HEK293 (cell line): ENCODE data around the gene PAIP2.

Experiments used
- CTCF ChIA-PET: fragments of 350-600 bp; formaldehyde crosslinking; extraction: SDS; loops from one replicate; lab custom pipeline; 2021; ENCODE audit warnings: antibody characterized with exemption; lab: Yijun Ruan, JAX
- POLR2A ChIA-PET: fragments of 300-600 bp; formaldehyde crosslinking; extraction: SDS; loops from one replicate; lab custom pipeline; 2020; ENCODE audit warnings: antibody characterized with exemption, inconsistent platforms; lab: Yijun Ruan, JAX
- H3K27ac ChIP-seq: fragments of 200-500 bp; sonication (Bioruptor generic); 2 replicates; pipeline ENCODE4 v1.5.1; 2014; ENCODE audit warnings: low read depth, low read length, control low read depth, inconsistent platforms; ENCODE audit errors: extremely low read depth
- H3K36me3 ChIP-seq, 2 experiments: fragments of 200-500 bp in 1 of 2; sonication (Bioruptor generic) in 1 of 2; 1 replicate in 1 of 2; 2 replicates in 1 of 2; pipeline ENCODE4 v1.5.1; 2014 to 2017; ENCODE audit warnings: inconsistent platforms in 2 of 2, low read length in 2 of 2; ENCODE audit not compliant: control insufficient read depth in 2 of 2, insufficient read depth in 1 of 2
- H3K4me1 ChIP-seq: fragments of 200-500 bp; sonication (Bioruptor generic); 2 replicates; pipeline ENCODE4 v1.5.1; 2014; ENCODE audit warnings: mild to moderate bottlenecking, low read length, inconsistent platforms; ENCODE audit not compliant: control insufficient read depth, insufficient read depth
- H3K4me3 ChIP-seq: 2 replicates; pipeline ENCODE4 v1.5.1; 2011; ENCODE audit warnings: low read depth, mild to moderate bottlenecking, control low read depth, low read length, moderate library complexity
- H3K9me3 ChIP-seq: fragments of 200-500 bp; sonication (Bioruptor generic); 2 replicates; pipeline ENCODE4 v1.5.1; 2014; ENCODE audit warnings: low read depth, low read length, inconsistent platforms; ENCODE audit not compliant: control insufficient read depth, insufficient read depth
- BCL6B ChIP-seq: fragments of 450-650 bp; formaldehyde crosslinking; IDR thresholded peaks from 2 replicates; pipeline ENCODE4 v1.5.1; 2017; ENCODE audit warnings: missing biosample characterization, missing genetic modification characterization
- CTCF ChIP-seq: fragments of 450-650 bp; formaldehyde crosslinking; IDR thresholded peaks from 2 replicates; pipeline ENCODE4 v1.5.1; 2016; ENCODE audit warnings: missing biosample characterization, missing genetic modification characterization
- FEZF1 ChIP-seq: fragments of 450-650 bp; formaldehyde crosslinking; IDR thresholded peaks from 2 replicates; pipeline ENCODE4 v1.5.1; 2016; ENCODE audit warnings: missing biosample characterization, missing genetic modification characterization
- IKZF3 ChIP-seq: fragments of 450-650 bp; IDR thresholded peaks from 2 replicates; pipeline ENCODE4 v1.5.0; 2018; ENCODE audit warnings: missing biosample characterization, mild to moderate bottlenecking, missing genetic modification characterization, moderate library complexity
- KLF16 ChIP-seq: fragments of 450-650 bp; formaldehyde crosslinking; IDR thresholded peaks from 2 replicates; pipeline ENCODE4 v1.5.1; 2017; ENCODE audit warnings: missing biosample characterization, missing genetic modification characterization
- KLF8 ChIP-seq: fragments of 450-650 bp; formaldehyde crosslinking; IDR thresholded peaks from 2 replicates; pipeline ENCODE4 v1.5.1; 2016; ENCODE audit warnings: missing biosample characterization, missing genetic modification characterization
- MEIS1 ChIP-seq: sonication (generic); formaldehyde crosslinking; IDR thresholded peaks from 2 replicates; pipeline ENCODE4 v1.8.1; 2022; ENCODE audit warnings: missing genetic modification reagents, mild to moderate bottlenecking, borderline replicate concordance
- OSR2 ChIP-seq: fragments of 450-650 bp; formaldehyde crosslinking; IDR thresholded peaks from 2 replicates; pipeline ENCODE4 v1.5.1; 2016; ENCODE audit warnings: missing biosample characterization, missing genetic modification characterization
- OVOL3 ChIP-seq: fragments of 450-650 bp; formaldehyde crosslinking; IDR thresholded peaks from 2 replicates; pipeline ENCODE4 v1.5.1; 2016; ENCODE audit warnings: missing biosample characterization, missing genetic modification characterization
- SP7 ChIP-seq: fragments of 450-650 bp; formaldehyde crosslinking; IDR thresholded peaks from 2 replicates; pipeline ENCODE4 v1.5.1; 2016; ENCODE audit warnings: missing biosample characterization, missing genetic modification characterization
- TCF7L2 ChIP-seq: IDR thresholded peaks from 2 replicates; pipeline ENCODE4 v1.6.1; 2011; ENCODE audit warnings: low read depth, mild to moderate bottlenecking, inconsistent platforms, low read length, moderate library complexity, borderline replicate concordance
- TRIM28 ChIP-seq: IDR thresholded peaks from 2 replicates; pipeline ENCODE4 v1.6.1; 2011; ENCODE audit warnings: low read length, control low read depth, borderline replicate concordance
- ZBTB17 ChIP-seq: fragments of 450-650 bp; formaldehyde crosslinking; IDR thresholded peaks from 2 replicates; pipeline ENCODE4 v1.5.1; 2016; ENCODE audit warnings: missing biosample characterization, missing genetic modification characterization
- ZBTB20 ChIP-seq: fragments of 450-650 bp; formaldehyde crosslinking; IDR thresholded peaks from 2 replicates; pipeline ENCODE4 v1.5.1; 2016; ENCODE audit warnings: missing biosample characterization, missing genetic modification characterization
- ZBTB26 ChIP-seq: fragments of 450-650 bp; formaldehyde crosslinking; optimal IDR thresholded peaks from 2 replicates; pipeline ENCODE3; 2016; ENCODE audit warnings: missing biosample characterization, mild to moderate bottlenecking, missing genetic modification characterization
- ZEB2 ChIP-seq: fragments of 450-650 bp; formaldehyde crosslinking; IDR thresholded peaks from 2 replicates; pipeline ENCODE4 v1.5.1; 2016; ENCODE audit warnings: missing biosample characterization, missing genetic modification characterization
- ZFP69B ChIP-seq: fragments of 450-650 bp; formaldehyde crosslinking; IDR thresholded peaks from 2 replicates; pipeline ENCODE4 v1.5.1; 2016; ENCODE audit warnings: missing biosample characterization, missing genetic modification characterization
- ZNF132 ChIP-seq: fragments of 450-650 bp; formaldehyde crosslinking; IDR thresholded peaks from 2 replicates; pipeline ENCODE4 v1.5.1; 2017; ENCODE audit warnings: missing biosample characterization, missing genetic modification characterization, borderline replicate concordance
- ZNF133 ChIP-seq: fragments of 450-650 bp; formaldehyde crosslinking; IDR thresholded peaks from 2 replicates; pipeline ENCODE4 v1.5.1; 2016; ENCODE audit warnings: missing biosample characterization, missing genetic modification characterization
- ZNF239 ChIP-seq: fragments of 450-650 bp; formaldehyde crosslinking; IDR thresholded peaks from 2 replicates; pipeline ENCODE4 v1.5.1; 2016; ENCODE audit warnings: missing biosample characterization, missing genetic modification characterization
- ZNF248 ChIP-seq: fragments of 450-650 bp; formaldehyde crosslinking; IDR thresholded peaks from 2 replicates; pipeline ENCODE4 v1.5.1; 2017; ENCODE audit warnings: missing biosample characterization, missing genetic modification characterization
- ZNF280D ChIP-seq: fragments of 450-650 bp; formaldehyde crosslinking; IDR thresholded peaks from 2 replicates; pipeline ENCODE4 v1.5.1; 2016; ENCODE audit warnings: missing biosample characterization, missing genetic modification characterization
- ZNF324 ChIP-seq: fragments of 450-650 bp; formaldehyde crosslinking; IDR thresholded peaks from 2 replicates; pipeline ENCODE4 v1.5.1; 2016; ENCODE audit warnings: missing biosample characterization, missing genetic modification characterization
- ZNF548 ChIP-seq: fragments of 450-650 bp; formaldehyde crosslinking; IDR thresholded peaks from 2 replicates; pipeline ENCODE4 v1.5.1; 2016; ENCODE audit warnings: missing biosample characterization, missing genetic modification characterization
- ZNF654 ChIP-seq: fragments of 450-650 bp; formaldehyde crosslinking; IDR thresholded peaks from 2 replicates; pipeline ENCODE4 v1.5.1; 2016; ENCODE audit warnings: low read depth, missing biosample characterization, missing genetic modification characterization

PAIP2 gene

GRCh38 chr5:139399501-139400121, 58.0 kb downstream of the PAIP2 start:
- Histone ChIP-seq H3K4me1 (peaks cover 5% of the 10 kb centered on the region; the same call in 1 of the 2 replicates), H3K36me3 (peaks cover 0 to 12% of the 10 kb centered on the region in 2 experiments; a peak in 2 of 3 replicates), H3K9me3 (no peaks in the 10 kb centered on the region), H3K4me3 (no peak overlapping the region), H3K27ac (no peak overlapping the region)
- no peak for TF ChIP-seq KLF8 (tag by site-specific recombination)
- TF ChIP-seq KLF16 (tag by site-specific recombination): no peak
- TF ChIP-seq ZNF324: no peak
- TF ChIP-seq ZNF248: no peak
- no peak for TF ChIP-seq ZEB2 (tag by site-specific recombination)
- TF ChIP-seq ZFP69B (tag by site-specific recombination): no peak
- no peak for TF ChIP-seq TCF7L2
- no peak for TF ChIP-seq ZBTB20 (tag by site-specific recombination)
- no peak for TF ChIP-seq MEIS1
- TF ChIP-seq OSR2: no peak
- no peak for TF ChIP-seq TRIM28
- TF ChIP-seq ZNF548 (tag by site-specific recombination): no peak
- no peak for TF ChIP-seq BCL6B (tag by site-specific recombination)
- ChIA-PET POLR2A (no interaction called here), CTCF (interaction anchor here (0.7 kb wide), 1 partner anchor 17 kb away, joined by 3 read pairs; no protein-coding TSS in a partner anchor)

- ChIA-PET POLR2A (no interaction called here), CTCF (interaction anchor here (0.6 to 2.8 kb wide), 10 partner anchors 10 to 398 kb away, joined by 3 to 18 read pairs (median 4); no protein-coding TSS in a partner anchor)
- TF ChIP-seq ZNF133 (tag by site-specific recombination) (peak; percentile 72; the same call in 1 of the 2 replicates), FEZF1 (tag by site-specific recombination) (no peak), OVOL3 (tag by site-specific recombination) (no peak), ZNF239 (no peak), ZNF132 (tag by site-specific recombination) (no peak)
- peaks cover 0 to 12% of the 10 kb centered on the region in 2 experiments; a peak in 2 of 3 replicates for H3K36me3 ChIP-seq
- peaks cover 5% of the 10 kb centered on the region; the same call in 1 of the 2 replicates for H3K4me1 ChIP-seq
- no peaks in the 10 kb centered on the region for H3K9me3 ChIP-seq
- no peak overlapping the region for H3K27ac ChIP-seq
- H3K4me3 ChIP-seq: no peak overlapping the region
Observed at GRCh38 chr5:139401546-139401945, 59.9 kb downstream of the PAIP2 start.

GRCh38 chr5:139402561-139403158, 61.0 kb downstream of the PAIP2 start:
- POLR2A ChIA-PET: interaction anchor here (1.4 to 2.3 kb wide), 2 partner anchors 36 to 109 kb away, joined by 3 to 8 read pairs; partner anchors contain the start of genes DNAJC18 and MATR3
- no peak overlapping the region for H3K27ac ChIP-seq
- H3K4me3 ChIP-seq: no peak overlapping the region
- peaks cover 0 to 12% of the 10 kb centered on the region in 2 experiments; a peak in 2 of 3 replicates for H3K36me3 ChIP-seq
- peaks cover 5% of the 10 kb centered on the region; the same call in 1 of the 2 replicates for H3K4me1 ChIP-seq
- CTCF ChIA-PET: interaction anchor here (0.5 to 2.8 kb wide), 21 partner anchors 9 to 1102 kb away, joined by 3 to 18 read pairs (median 3); no protein-coding TSS in a partner anchor
- no peaks in the 10 kb centered on the region for H3K9me3 ChIP-seq
- TF ChIP-seq ZNF654 (tag by site-specific recombination) (peak; percentile 37), ZBTB26 (peak; percentile 5), IKZF3 (tag by site-specific recombination) (0 out of 2 replicates have a peak, but pooled peaks have one; percentile 8), CTCF (tag by site-specific recombination) (peak; percentile 66), SP7 (tag by site-specific recombination) (0 out of 2 replicates have a peak, but pooled peaks have one; percentile 15), ZBTB17 (tag by site-specific recombination) (peak; percentile 62), TRIM28 (0 out of 2 replicates have a peak, but pooled peaks have one; percentile 17), ZNF280D (tag by site-specific recombination) (no peak)
